Mesenchymal stem cell (in vitro differentiated cells and primary cell): ENCODE data around the gene AGAP1.

Experiments
- DNase-seq: peaks from one replicate; pipeline ENCODE4 v3.0.0-alpha.2; 2013
- H2AFZ ChIP-seq: one replicate; pipeline ENCODE4 v1.6.1; 2013; ENCODE audit warnings: low read depth, mild to moderate bottlenecking, control low read depth, inconsistent platforms, low read length, moderate library complexity
- H2AK5ac ChIP-seq: 2 replicates; pipeline ENCODE4 v1.6.1; 2013; ENCODE audit warnings: low read length, moderate library complexity, mild to moderate bottlenecking, inconsistent platforms; ENCODE audit not compliant: severe bottlenecking
- H2BK120ac ChIP-seq: one replicate; pipeline ENCODE4 v1.6.1; 2013; ENCODE audit warnings: low read depth, mild to moderate bottlenecking, inconsistent platforms, low read length, moderate library complexity
- H2BK12ac ChIP-seq, 2 experiments: one replicate each; pipeline ENCODE4 v1.6.1; 2013; ENCODE audit warnings: inconsistent platforms in 2 of 2, low read length in 2 of 2, mild to moderate bottlenecking in 2 of 2, moderate library complexity in 2 of 2, control low read depth in 1 of 2
- H2BK15ac ChIP-seq: one replicate; pipeline ENCODE4 v1.6.1; 2013; ENCODE audit warnings: mild to moderate bottlenecking, low read depth, inconsistent platforms; ENCODE audit not compliant: poor library complexity, severe bottlenecking
- H2BK5ac ChIP-seq: 2 replicates; pipeline ENCODE4 v1.6.1; 2013; ENCODE audit warnings: low read depth, mild to moderate bottlenecking, low read length, control low read depth, inconsistent platforms; ENCODE audit not compliant: poor library complexity, severe bottlenecking
- H3K14ac ChIP-seq, 2 experiments: one replicate each; pipeline ENCODE4 v1.6.1; 2013; ENCODE audit warnings: inconsistent platforms in 2 of 2, low read length in 2 of 2, control low read depth in 1 of 2, mild to moderate bottlenecking in 1 of 2, moderate library complexity in 1 of 2
- H3K18ac ChIP-seq, 2 experiments: one replicate each; pipeline ENCODE4 v1.6.1; 2013; ENCODE audit warnings: inconsistent platforms in 2 of 2, low read length in 2 of 2, control low read depth in 1 of 2, low read depth in 1 of 2, mild to moderate bottlenecking in 1 of 2
- H3K23ac ChIP-seq, 2 experiments: one replicate each; pipeline ENCODE4 v1.6.1; 2013; ENCODE audit warnings: inconsistent platforms in 2 of 2, low read length in 2 of 2, mild to moderate bottlenecking in 2 of 2, moderate library complexity in 2 of 2, control low read depth in 1 of 2
- H3K27ac ChIP-seq: 2 replicates; pipeline ENCODE4 v1.5.1; 2013; ENCODE audit warnings: mild to moderate bottlenecking, moderate library complexity, low read length, control low read depth, inconsistent platforms; ENCODE audit not compliant: poor library complexity, severe bottlenecking
- H3K27me3 ChIP-seq, 2 experiments: 2 replicates each; pipeline versions ENCODE4 v1.6.1 to v1.7.0; 2013; ENCODE audit warnings: low read length in 2 of 2, mild to moderate bottlenecking in 2 of 2, moderate library complexity in 2 of 2, control low read depth in 1 of 2, inconsistent platforms in 1 of 2; ENCODE audit not compliant: control insufficient read depth in 1 of 2, insufficient read depth in 1 of 2
- H3K36me3 ChIP-seq, 2 experiments: 2 replicates each; pipeline versions ENCODE4 v1.6.1 to v1.7.0; 2013; ENCODE audit warnings: low read length in 2 of 2, control low read depth in 1 of 2, inconsistent platforms in 1 of 2, low read depth in 1 of 2, mild to moderate bottlenecking in 1 of 2; ENCODE audit not compliant: insufficient read depth in 2 of 2, control insufficient read depth in 1 of 2
- H3K4ac ChIP-seq, 2 experiments: one replicate each; pipeline ENCODE4 v1.6.1; 2013; ENCODE audit warnings: inconsistent platforms in 2 of 2, low read length in 2 of 2, mild to moderate bottlenecking in 2 of 2, moderate library complexity in 2 of 2, control low read depth in 1 of 2, low read depth in 1 of 2
- H3K4me1 ChIP-seq: 2 replicates; pipeline ENCODE4 v1.6.1; 2013; ENCODE audit warnings: low read depth, low read length, control low read depth; ENCODE audit not compliant: control insufficient read depth, insufficient read depth
- H3K4me2 ChIP-seq: 2 replicates; pipeline ENCODE4 v1.6.1; 2013; ENCODE audit warnings: low read length, mild to moderate bottlenecking, inconsistent platforms; ENCODE audit not compliant: poor library complexity, severe bottlenecking
- H3K4me3 ChIP-seq, 2 experiments: 2 replicates each; pipeline versions ENCODE4 v1.5.1 to v1.7.0; 2013; ENCODE audit warnings: low read length in 2 of 2, mild to moderate bottlenecking in 2 of 2, control low read depth in 1 of 2, low read depth in 1 of 2; ENCODE audit not compliant: insufficient read depth in 1 of 2
- H3K79me1 ChIP-seq: replicated peaks from 2 replicates; pipeline ENCODE4 v1.6.1; 2013; ENCODE audit warnings: mild to moderate bottlenecking, control low read depth, low read length, inconsistent platforms; ENCODE audit not compliant: poor library complexity, severe bottlenecking
- H3K9ac ChIP-seq: 2 replicates; pipeline ENCODE4 v1.7.0; 2013; ENCODE audit warnings: mild to moderate bottlenecking, low read length, moderate library complexity
- H3K9me3 ChIP-seq: 2 replicates; pipeline ENCODE4 v1.7.0; 2013; ENCODE audit warnings: mild to moderate bottlenecking, low read length; ENCODE audit not compliant: control insufficient read depth
- H4K8ac ChIP-seq: one replicate; pipeline ENCODE4 v1.6.1; 2013; ENCODE audit warnings: inconsistent platforms, mild to moderate bottlenecking, low read length, moderate library complexity
- H4K91ac ChIP-seq: one replicate; pipeline ENCODE4 v1.6.1; 2013; ENCODE audit warnings: mild to moderate bottlenecking, low read length, inconsistent platforms
- WGBS: methylation state at CpG from one replicate; pipeline ENCODE4 v1.1.7; 2013; ENCODE audit warnings: mixed read lengths; 5-methylcytosine and 5-hydroxymethylcytosine counted together

AGAP1 gene

GRCh38 chr2:235745597-235745996, 251.8 kb downstream of the AGAP1 start:
- Histone ChIP-seq H2BK5ac (no peak overlapping the region), H3K4me3 (no peak overlapping the region), H3K18ac (no peak overlapping the region), H4K8ac (no peak overlapping the region), H3K9ac (no peak overlapping the region), H3K4ac (no peak overlapping the region), H3K4me2 (no peak overlapping the region), H2AK5ac (no peak overlapping the region), H3K79me1 (peaks cover 14% of the 10 kb centered on the region), H2AFZ (no peak overlapping the region), H3K27ac (no peak overlapping the region), H3K27me3 (no peaks in the 10 kb centered on the region), H3K4me1 (peaks cover 8% of the 10 kb centered on the region), H4K91ac (no peak overlapping the region), H3K14ac (no peak overlapping the region), H3K23ac (no peak overlapping the region), H3K36me3 (peaks cover 22 to 44% of the 10 kb centered on the region in 2 experiments), H3K9me3 (no peaks in the 10 kb centered on the region), H2BK15ac (no peak overlapping the region), H2BK12ac (no peak overlapping the region), H2BK120ac (no peak overlapping the region)
- DNase-seq, result no peak
- WGBS, result 87% methylated on average over 6 of the region's 6 CpGs

- peaks cover 8% of the 10 kb centered on the region for H3K4me1 ChIP-seq
- peak; percentile 90 for DNase-seq
- H3K4me3 ChIP-seq, result no peak overlapping the region
- WGBS, result 53% methylated on average over 10 of the region's 12 CpGs
- H2BK15ac ChIP-seq, result no peak overlapping the region
- H2BK120ac ChIP-seq, result no peak overlapping the region
- no peak overlapping the region for H3K4me2 ChIP-seq
- no peak overlapping the region for H3K18ac ChIP-seq
- H3K23ac ChIP-seq, result no peak overlapping the region
- H2BK12ac ChIP-seq, result no peak overlapping the region
- peaks cover 14% of the 10 kb centered on the region for H3K79me1 ChIP-seq
- no peak overlapping the region for H3K14ac ChIP-seq
- no peak overlapping the region for H2AK5ac ChIP-seq
- H3K27me3 ChIP-seq, result no peaks in the 10 kb centered on the region
- H2BK5ac ChIP-seq, result no peak overlapping the region
- no peak overlapping the region for H3K9ac ChIP-seq
- no peaks in the 10 kb centered on the region for H3K9me3 ChIP-seq
- no peak overlapping the region for H2AFZ ChIP-seq
- H3K36me3 ChIP-seq, result peaks cover 27 to 52% of the 10 kb centered on the region in 2 experiments
- no peak overlapping the region for H4K91ac ChIP-seq
- no peak overlapping the region for H3K4ac ChIP-seq
- H3K27ac ChIP-seq, result no peak overlapping the region
- H4K8ac ChIP-seq, result no peak overlapping the region
Observed at GRCh38 chr2:235746257-235746934, 252.6 kb downstream of the AGAP1 start.

- H2BK5ac ChIP-seq, result no peak overlapping the region
- WGBS, result 97% methylated on average over 23 of the region's 23 CpGs
- no peak overlapping the region for H2BK15ac ChIP-seq
- H3K36me3 ChIP-seq, result peaks cover 35 to 57% of the 10 kb centered on the region in 2 experiments
- no peak overlapping the region for H4K91ac ChIP-seq
- no peaks in the 10 kb centered on the region for H3K27me3 ChIP-seq
- peaks cover 8% of the 10 kb centered on the region for H3K4me1 ChIP-seq
- no peaks in the 10 kb centered on the region for H3K9me3 ChIP-seq
- H3K79me1 ChIP-seq, result peaks cover 14% of the 10 kb centered on the region
- H2AFZ ChIP-seq, result no peak overlapping the region
- no peak overlapping the region for H3K18ac ChIP-seq
- no peak overlapping the region for H3K4me2 ChIP-seq
- H3K23ac ChIP-seq, result no peak overlapping the region
- H3K27ac ChIP-seq, result no peak overlapping the region
- DNase-seq, result no peak
- H4K8ac ChIP-seq, result no peak overlapping the region
- H3K4me3 ChIP-seq, result no peak overlapping the region
- no peak overlapping the region for H3K14ac ChIP-seq
- H3K9ac ChIP-seq, result no peak overlapping the region
- no peak overlapping the region for H2AK5ac ChIP-seq
- H3K4ac ChIP-seq, result no peak overlapping the region
- H2BK12ac ChIP-seq, result no peak overlapping the region
- H2BK120ac ChIP-seq, result no peak overlapping the region
Observed at GRCh38 chr2:235747001-235747785, 253.3 kb downstream of the AGAP1 start.

- Histone ChIP-seq H3K9ac (no peak overlapping the region), H3K9me3 (no peaks in the 10 kb centered on the region), H2BK12ac (no peak overlapping the region), H3K18ac (no peak overlapping the region), H3K27ac (no peak overlapping the region), H3K4me2 (no peak overlapping the region), H2BK120ac (no peak overlapping the region), H2AK5ac (no peak overlapping the region), H3K23ac (no peak overlapping the region), H2AFZ (no peak overlapping the region), H2BK5ac (no peak overlapping the region), H3K4me3 (no peak overlapping the region), H3K27me3 (no peaks in the 10 kb centered on the region), H4K91ac (no peak overlapping the region), H3K4me1 (peaks cover 8% of the 10 kb centered on the region), H3K14ac (no peak overlapping the region), H2BK15ac (no peak overlapping the region), H3K79me1 (peaks cover 14% of the 10 kb centered on the region), H4K8ac (no peak overlapping the region), H3K36me3 (peaks cover 37 to 55% of the 10 kb centered on the region in 2 experiments), H3K4ac (no peak overlapping the region)
- 83% methylated on average over 6 of the region's 6 CpGs for WGBS
- no peak for DNase-seq
Observed at GRCh38 chr2:235747786-235748091, 253.9 kb downstream of the AGAP1 start.
